OCI-LY7 (cell line): ENCODE results near the gene RIT2.

Experiments used
- CTCF ChIP-seq: fragments of 200-600 bp; sonication (generic); conservative IDR thresholded peaks from 2 replicates; pipeline ENCODE4 v1.5.1; 2014; ENCODE audit warnings: mild to moderate bottlenecking, antibody characterized with exemption, low read length, moderate library complexity, mixed read lengths
- EZH2phosphoT487 ChIP-seq: fragments of 200-600 bp; sonication (generic); IDR thresholded peaks from 2 replicates; pipeline ENCODE4 v1.6.1; 2018; ENCODE audit warnings: low read depth, borderline replicate concordance, mild to moderate bottlenecking, mixed run types, antibody characterized with exemption, low read length, moderate library complexity, mixed read lengths

- no peak for TF ChIP-seq CTCF
- TF ChIP-seq EZH2phosphoT487: no peak
Measured at GRCh38 chr18:43141208-43141607, 25.7 kb upstream of the RIT2 start.
